GM12892 (cell line): Measurements from ENCODE around the gene ASB14.
A peak's percentile ranks its signal among the peaks of the same experiment; 100 is the strongest.

ENCODE experiments used
- DNase-seq: peaks from one replicate; pipeline ENCODE4 v3.0.0; 2011; ENCODE audit not compliant: insufficient read length
- FAIRE-seq: peaks from 2 replicates; lab custom pipeline; 2011; peaks lifted over from hg19 to GRCh38; lab: Jason Lieb, UNC
- POLR2A ChIP-seq: IDR thresholded peaks from 2 replicates; pipeline ENCODE4 v1.6.1; 2011; ENCODE audit warnings: low read depth, low read length, control low read depth
- POLR2AphosphoS5 ChIP-seq: IDR thresholded peaks from 2 replicates; pipeline ENCODE4 v1.6.1; 2011; ENCODE audit warnings: low read depth, low read length, control low read depth
- TAF1 ChIP-seq: IDR thresholded peaks from 2 replicates; pipeline ENCODE4 v1.6.1; 2011; ENCODE audit warnings: low read depth, mild to moderate bottlenecking, control low read depth, low read length, borderline replicate concordance

ASB14 gene

GRCh38 chr3:57244946-57245345, 47.5 kb downstream of the ASB14 start:
- TF ChIP-seq POLR2A (no peak), TAF1 (no peak)
- FAIRE-seq: no peak
- DNase-seq: no peak

DNA sequence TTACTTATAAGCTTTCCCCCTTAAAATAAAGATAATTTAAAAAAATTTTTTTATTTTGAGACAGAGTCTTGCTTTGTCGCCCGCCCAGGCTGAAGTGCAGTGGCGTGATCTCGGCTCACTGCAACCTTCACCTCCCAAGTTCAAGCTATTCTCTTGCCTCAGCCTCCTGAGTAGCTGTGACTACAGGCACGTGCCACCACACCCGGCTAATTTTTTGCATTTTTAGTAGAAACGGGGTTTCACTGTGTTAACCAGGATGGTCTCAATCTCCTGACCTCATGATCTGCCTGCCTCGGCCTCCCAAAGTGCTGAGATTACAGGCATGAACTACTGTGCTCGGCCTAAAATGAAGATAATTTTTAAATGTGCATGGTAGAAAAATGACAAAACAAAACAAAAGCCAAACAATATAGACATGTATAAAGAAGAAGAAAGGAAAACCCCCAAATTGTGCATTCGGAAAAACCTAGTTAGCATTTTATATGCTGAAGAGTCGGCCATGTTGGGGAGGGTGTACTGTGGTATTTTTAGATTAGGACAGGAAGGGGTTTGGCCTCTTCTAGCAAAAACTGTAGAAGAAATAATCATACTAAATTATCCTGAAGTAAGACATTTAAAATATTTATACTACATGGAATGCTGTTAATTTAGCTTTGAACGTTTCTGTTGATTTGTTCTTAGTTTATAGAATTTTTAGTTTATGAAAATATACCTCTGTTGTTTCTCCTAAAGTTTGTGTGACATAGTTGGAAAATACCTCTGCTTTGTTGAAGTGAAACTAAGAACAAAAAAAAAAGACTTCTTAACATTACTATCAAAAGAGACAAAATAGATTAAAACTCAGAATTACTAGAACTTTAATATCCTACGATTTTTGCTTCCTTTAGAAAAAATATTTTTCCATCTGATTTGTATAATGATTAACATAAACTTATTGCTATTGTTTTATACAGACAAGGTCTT, 57.6 kb downstream of the ASB14 start:
- TF ChIP-seq POLR2AphosphoS5 (no peak), TAF1 (no peak), POLR2A (no peak)
- DNase-seq (no peak), FAIRE-seq (peak; percentile 46)

GRCh38 chr3:57233799-57234198, 58.7 kb downstream of the ASB14 start:
- no peak for FAIRE-seq
- TF ChIP-seq POLR2AphosphoS5 (no peak), POLR2A (no peak), TAF1 (no peak)
- DNase-seq: no peak

- DNase-seq: no peak
- no peak for FAIRE-seq
- no peak for TF ChIP-seq POLR2A
- TF ChIP-seq TAF1: no peak
- no peak for TF ChIP-seq POLR2AphosphoS5
These were observed 62.5 kb downstream of the ASB14 start for GRCh38 chr3:57230006-57230405.

DNA sequence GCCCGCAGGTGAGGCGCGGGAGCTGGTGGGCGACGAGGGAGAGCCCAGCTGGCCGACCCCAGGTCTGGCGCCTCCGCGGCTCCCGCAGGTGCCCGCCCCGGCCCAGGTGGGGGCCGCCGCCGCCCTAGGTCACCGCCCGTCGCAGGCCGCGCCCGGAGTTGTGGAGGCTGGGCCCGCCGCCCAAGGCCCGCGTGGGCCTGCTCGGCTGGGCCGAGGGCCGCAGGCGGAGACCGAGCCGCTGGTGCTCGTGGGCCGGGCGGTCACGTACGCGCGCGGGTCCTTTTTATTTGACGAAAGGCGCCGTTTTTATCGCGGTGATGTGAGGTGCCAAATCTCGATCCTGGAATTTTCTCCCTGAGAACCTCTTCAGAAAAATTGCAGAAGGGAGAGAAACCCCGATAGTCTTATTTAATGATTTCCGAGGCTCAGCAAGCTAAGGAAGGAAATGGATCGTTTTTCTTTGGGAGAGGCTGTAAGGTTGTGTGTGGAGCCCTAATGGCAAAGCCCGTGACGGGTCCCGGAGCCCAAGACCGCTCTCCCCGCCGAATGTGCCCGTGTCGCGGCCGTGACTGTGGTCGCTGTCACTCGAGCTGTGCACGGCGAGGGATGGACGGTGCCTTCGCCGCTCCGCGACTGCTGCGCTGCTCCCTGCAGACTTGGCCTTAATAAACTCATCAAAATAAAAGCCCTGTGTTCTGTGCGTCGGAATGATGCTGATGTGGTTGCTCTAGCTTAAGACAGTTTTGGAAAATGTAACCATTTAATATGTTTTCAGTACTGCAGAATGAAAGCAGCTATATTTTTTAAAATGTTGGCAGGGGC, 64.3 kb downstream of the ASB14 start:
- DNase-seq: peak; percentile 43
- peak; percentile 48 for FAIRE-seq
- TF ChIP-seq POLR2AphosphoS5 (0 out of 2 replicates have a peak, but pooled peaks have one; percentile 29), TAF1 (no peak), POLR2A (0 out of 2 replicates have a peak, but pooled peaks have one; percentile 33)

DNA sequence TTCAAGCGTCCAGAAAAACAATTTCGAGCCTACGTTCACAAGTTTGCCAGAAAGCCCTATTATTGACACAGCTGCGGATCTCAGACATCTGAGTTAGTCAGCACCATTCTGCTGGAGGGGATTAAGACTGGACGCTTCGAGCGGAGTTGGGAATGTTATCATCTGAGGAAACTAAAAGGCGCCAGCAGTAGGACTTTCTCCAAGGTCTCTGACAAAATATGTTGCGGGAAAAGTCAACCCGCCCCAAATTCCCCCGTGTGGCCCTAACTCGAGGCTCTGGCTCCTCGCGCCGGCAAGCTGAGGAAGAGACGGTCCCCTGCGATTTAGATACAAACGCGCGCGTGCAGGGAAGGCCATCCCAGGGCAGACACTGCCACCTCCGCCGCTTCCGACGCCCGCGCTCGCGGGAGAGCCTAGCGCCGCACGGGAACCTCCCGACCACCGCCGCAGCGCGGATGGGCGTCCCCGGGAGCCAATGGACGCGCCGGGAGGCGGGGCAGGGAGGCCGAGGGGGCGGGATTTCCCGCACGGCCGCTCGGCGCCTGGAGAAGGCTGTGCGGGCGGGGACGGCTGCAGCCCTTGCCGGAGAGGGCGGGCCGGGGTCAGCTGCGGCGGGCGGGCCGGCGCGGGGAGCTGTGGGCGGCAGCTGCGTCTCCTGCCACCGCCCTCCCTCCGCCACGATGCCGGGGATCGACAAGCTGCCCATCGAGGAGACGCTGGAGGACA, 65.1 kb downstream of the ASB14 start, which contains the start of gene APPL1:
Gene APPL1, plus strand, starts transcription at position 526 of the 726 bp plus-strand sequence. Its CDS starts 155 bp downstream, at position 681.
- peak; percentile 87 for FAIRE-seq
- peak; percentile 93 for DNase-seq
- TF ChIP-seq POLR2AphosphoS5 (peak; percentile 46; the same call in 1 of the 2 replicates), POLR2A (peak; percentile 80), TAF1 (0 out of 2 replicates have a peak, but pooled peaks have one; percentile 6)

DNA sequence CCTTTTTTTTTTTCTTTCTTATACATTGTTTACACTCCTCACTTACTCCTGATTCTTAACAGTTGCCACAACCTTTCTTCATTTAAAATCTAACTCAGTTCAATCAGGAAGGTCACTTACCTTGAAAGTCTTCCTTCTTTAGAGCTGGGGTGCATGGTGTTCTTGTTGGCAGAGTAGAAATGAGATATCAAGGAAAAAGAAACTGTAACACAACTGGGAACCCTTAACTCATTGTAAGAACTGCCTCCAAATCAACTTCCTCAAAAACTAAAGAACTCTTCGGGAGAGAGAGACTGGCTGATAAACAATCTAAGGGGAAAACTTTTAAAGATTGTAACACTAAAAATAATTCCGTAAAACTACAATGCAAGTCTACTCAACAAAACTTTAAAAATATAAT, 66.3 kb downstream of the ASB14 start:
- TF ChIP-seq POLR2A (no peak), TAF1 (no peak), POLR2AphosphoS5 (no peak)
- DNase-seq (no peak), FAIRE-seq (no peak)

- no peak for TF ChIP-seq POLR2AphosphoS5
- TF ChIP-seq POLR2A: no peak
- TF ChIP-seq TAF1: no peak
- FAIRE-seq (no peak), DNase-seq (no peak)
These were observed 67.6 kb downstream of the ASB14 start for GRCh38 chr3:57224856-57225255.

DNA sequence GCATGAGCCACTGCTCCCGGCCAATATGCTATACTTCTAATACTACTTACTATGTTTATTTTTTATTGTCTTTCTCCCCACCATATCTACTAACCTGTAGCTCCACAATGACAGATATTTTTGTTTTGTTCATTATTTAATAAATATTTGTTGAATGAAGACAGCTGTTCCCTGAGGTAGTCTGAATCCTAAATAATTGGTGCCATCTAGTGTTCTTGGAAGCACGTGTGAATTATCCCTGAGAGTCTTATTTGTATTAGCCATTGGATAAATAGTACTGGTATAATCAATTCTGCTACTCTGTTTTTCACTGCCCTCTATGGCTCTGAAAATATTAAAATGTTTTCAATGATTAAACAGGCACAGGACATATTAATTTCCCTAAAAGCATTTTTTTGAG, 70.6 kb downstream of the ASB14 start:
- DNase-seq: no peak
- FAIRE-seq: no peak
- TF ChIP-seq TAF1 (no peak), POLR2A (no peak)
